HuH-7.5 (cell line): ENCODE data around the gene OLFML2A.
"Not testable (repeated sequence)": the region's sequence is repeated elsewhere in the genome, so short reads cannot be mapped to it uniquely, and the experiment has no call there.

ENCODE experiments used
- DNase-seq: peaks from one replicate; pipeline ENCODE4 v3.0.0; 2011; ENCODE audit warnings: low spot score

Gene OLFML2A

GRCh38 chr9:124828489-124829333 is 51.8 kb downstream of the OLFML2A start:
- no peak for DNase-seq

GRCh38 chr9:124829334-124829669 is 52.4 kb downstream of the OLFML2A start:
- no peak for DNase-seq

GRCh38 chr9:124830593-124830992 is 53.7 kb downstream of the OLFML2A start:
- no peak for DNase-seq

GRCh38 chr9:124831642-124832364 is 54.9 kb downstream of the OLFML2A start:
- DNase-seq, result no peak

GRCh38 chr9:124834591-124834990 is 57.7 kb downstream of the OLFML2A start:
- no peak for DNase-seq

- DNase-seq, result peak; percentile 71
Observed at GRCh38 chr9:124835026-124835557, 58.2 kb downstream of the OLFML2A start.

- not testable (repeated sequence) for DNase-seq
Observed at GRCh38 chr9:124838132-124838531, 61.2 kb downstream of the OLFML2A start.

GRCh38 chr9:124838567-124839275 is 61.8 kb downstream of the OLFML2A start:
- not testable (repeated sequence) for DNase-seq

GRCh38 chr9:124839612-124840299 is 62.8 kb downstream of the OLFML2A start:
- DNase-seq, result peak; percentile 66

GRCh38 chr9:124840300-124840833 is 63.4 kb downstream of the OLFML2A start:
- DNase-seq, result no peak

- DNase-seq, result no peak
Observed at GRCh38 chr9:124841075-124841821, 64.3 kb downstream of the OLFML2A start.

- no peak for DNase-seq
Observed at GRCh38 chr9:124843456-124844034, 66.6 kb downstream of the OLFML2A start.

GRCh38 chr9:124844291-124844690 is 67.4 kb downstream of the OLFML2A start:
- DNase-seq, result no peak

- not testable (repeated sequence) for DNase-seq
Observed at GRCh38 chr9:124846467-124846866, 69.5 kb downstream of the OLFML2A start.

GRCh38 chr9:124846969-124847368 is 70.0 kb downstream of the OLFML2A start:
- no peak for DNase-seq

GRCh38 chr9:124849801-124850200 is 72.9 kb downstream of the OLFML2A start:
- no peak for DNase-seq

- no peak for DNase-seq
Observed at GRCh38 chr9:124852121-124852828, 75.3 kb downstream of the OLFML2A start.

- DNase-seq, result peak; percentile 98
Observed at GRCh38 chr9:124852829-124853531, 76.0 kb downstream of the OLFML2A start, which contains the start of gene WDR38. WDR38 (plus strand) TSS chr9:124853460; CDS start chr9:124853532, 72 bp downstream.

GRCh38 chr9:124853605-124854143 is 76.7 kb downstream of the OLFML2A start:
- no peak for DNase-seq
